CD4-positive, alpha-beta T cell treated with Interleukin-17A for 1 hour (primary cell): ENCODE measurements around the gene ANO6.

ENCODE experiments used
- DNase-seq: peaks from one replicate; pipeline ENCODE4 v3.0.0-alpha.2; 2020

The ANO6 gene

DNA sequence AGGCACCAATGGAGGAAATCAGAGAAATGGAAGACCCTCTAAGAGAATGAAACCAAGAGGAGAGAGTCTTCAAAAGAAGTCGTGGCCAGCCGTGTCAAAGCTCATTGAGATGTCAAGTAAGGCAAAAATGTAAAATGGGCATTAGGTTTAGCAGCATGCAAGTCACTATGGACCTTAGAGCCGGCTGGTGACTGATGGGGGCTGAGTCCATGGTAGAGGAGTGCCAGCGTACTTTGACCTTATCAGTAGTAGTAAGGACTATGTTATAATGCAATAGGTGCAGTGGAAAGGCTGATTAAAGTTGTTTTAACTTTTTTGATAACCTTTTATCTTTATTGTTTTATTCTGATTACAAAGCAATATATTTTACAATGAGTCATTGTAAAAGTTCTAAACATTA, 66.5 kb downstream of the ANO6 start:
- DNase-seq, result no peak

DNA sequence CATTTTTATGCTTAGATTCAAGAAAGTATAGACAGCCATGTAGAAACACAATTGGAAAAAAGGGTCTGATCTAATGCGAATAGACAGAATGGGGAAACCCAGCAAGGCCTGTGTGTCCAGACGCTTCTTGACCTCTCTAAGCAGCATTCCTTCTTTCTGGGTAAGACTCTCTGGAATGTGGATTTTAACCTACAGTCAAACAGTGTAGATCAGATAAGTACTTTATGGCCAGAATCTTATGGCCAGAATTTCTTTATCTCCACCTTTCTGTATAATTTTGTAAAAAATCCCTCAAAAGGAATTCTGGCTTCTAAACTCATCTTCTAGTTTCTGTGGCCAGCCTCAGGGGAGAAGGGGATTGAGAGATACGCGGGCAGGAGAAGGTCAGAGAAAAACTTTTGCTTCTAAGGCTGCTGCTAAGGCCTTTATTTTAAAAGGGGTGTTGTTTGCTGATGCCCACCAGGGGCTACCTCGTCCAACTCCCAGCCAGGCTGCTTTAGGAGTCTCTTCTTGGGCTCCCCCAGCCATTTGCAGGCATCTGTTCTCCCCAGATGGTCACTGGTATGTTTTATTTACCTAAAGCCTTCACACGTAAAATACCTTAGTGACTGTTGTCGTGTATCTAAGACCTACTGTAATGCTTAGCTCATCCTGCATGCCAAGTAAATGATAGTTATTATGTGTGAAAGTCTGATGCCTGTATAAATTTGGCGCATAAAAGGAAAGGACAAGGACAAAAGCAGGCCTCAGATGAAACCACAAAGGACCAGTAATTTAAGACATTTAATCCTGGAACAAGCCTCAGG, 68.4 kb downstream of the ANO6 start:
- no peak for DNase-seq

DNA sequence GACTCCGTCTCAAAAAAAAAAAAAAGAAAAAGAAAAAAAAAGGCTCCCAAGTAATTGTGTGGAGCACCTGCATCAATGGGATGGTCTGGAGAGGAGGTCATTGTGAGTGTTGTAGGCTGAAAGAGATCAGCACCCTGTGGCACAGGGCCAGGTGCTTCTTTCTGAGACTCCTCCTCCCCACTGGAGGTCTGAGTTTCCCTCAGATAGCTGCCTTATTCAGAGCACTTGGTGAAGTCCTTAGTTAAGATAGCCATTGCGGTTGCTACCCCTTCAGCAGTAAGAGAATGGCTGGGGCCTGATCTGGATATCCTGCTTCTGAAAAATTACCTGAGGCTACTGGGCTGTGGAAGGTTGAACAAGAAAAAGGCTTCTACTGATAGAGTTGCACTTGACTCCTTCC, 69.8 kb downstream of the ANO6 start:
- no peak for DNase-seq

DNA sequence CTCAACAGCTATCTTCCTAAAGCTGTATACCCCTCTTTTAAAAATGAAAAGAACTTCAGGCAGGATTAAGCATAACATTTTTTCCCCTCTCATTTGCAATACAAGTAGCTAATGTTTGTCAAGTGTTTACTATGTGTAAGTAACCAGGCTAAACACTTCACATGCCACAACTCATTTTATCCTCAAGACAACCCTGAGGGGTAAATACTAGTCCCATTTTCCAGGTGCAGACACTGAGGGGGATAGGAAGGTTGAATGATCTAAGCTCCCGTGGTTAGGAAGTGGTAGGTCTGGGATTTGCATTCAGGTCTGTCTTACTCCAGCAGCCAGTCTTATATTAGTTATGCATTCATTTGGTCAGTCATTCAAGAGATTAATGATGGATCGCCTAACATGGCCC, 70.7 kb downstream of the ANO6 start:
- DNase-seq, result no peak

DNA sequence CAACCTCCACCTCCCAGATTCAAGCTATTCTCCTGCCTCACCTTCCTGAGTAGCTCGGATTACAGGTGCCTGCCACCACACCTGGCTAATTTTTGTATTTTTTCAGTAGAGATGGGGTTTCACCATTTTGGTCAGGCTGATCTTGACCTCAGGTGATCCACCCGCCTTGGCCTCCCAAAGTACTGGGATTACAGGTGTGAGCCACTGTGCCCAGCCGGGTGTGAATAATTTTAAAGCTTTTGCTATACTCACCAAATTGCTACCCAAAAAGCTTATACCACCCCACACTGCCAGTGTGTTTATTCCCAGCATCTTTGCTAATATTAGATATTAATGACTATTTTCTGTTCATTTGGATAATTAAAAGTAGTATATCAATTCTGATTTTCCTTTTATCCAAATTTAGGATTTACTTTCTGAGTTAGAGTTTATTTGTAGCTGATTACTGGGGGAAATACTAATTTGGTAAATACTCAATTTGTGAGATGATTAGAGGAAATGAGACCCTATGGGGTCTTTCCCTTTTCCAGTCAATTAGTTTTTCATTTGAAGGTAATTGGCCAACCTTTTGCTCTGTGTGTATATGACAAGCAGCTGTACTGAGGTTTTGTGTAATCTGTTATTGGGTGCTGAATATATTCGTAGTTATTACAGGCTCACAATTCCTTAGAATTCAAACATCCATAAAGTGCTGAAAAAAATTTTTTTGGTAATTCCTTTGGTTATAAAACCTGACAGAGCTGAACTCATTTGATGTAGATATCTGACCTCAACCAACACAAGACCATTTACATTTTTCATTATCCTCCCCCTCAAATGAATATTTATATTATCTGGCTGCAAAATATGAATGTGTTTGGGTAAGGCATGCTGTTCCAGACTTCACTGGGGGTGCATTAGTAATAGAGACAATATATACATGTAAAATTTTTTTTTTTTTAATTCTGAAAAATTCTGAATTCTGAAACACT, 73.6 kb downstream of the ANO6 start:
- DNase-seq, result no peak

DNA sequence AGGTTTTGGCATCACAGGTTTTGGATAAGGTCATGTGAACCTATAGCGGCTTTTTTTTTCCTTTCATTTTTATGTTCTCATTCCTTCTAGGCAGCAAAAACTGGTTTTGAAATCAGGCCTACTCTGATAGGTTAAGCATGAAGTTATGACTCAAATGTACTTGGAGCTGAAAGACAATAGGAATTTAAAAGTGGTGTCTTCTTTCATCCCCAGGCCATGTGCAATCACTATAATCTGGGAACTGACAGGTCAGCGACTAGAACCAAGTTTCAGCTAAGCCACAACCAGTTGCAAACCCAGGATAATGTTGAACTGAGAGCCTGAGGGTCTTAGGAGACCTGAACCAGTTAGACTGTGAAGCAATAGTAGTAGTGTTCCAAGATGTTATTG, 74.3 kb downstream of the ANO6 start:
- no peak for DNase-seq

DNA sequence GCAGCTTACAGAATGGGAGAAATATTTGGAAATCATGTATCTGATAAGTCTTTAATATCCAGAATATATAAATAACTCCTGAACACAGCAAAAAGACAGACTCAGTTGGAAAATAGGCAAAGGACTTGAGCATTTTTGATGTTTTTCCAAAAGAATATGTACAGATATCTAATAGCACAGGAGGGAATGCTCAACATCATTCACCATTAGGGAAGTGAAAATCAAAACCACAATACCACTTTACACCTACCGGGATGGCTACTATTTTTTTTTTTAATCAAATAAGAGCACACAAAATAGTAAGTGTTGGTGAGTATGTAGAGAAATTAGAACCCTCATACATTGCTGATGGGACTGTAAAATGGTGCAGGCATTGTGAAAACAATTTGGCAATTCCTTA, 75.6 kb downstream of the ANO6 start:
- DNase-seq, result no peak

DNA sequence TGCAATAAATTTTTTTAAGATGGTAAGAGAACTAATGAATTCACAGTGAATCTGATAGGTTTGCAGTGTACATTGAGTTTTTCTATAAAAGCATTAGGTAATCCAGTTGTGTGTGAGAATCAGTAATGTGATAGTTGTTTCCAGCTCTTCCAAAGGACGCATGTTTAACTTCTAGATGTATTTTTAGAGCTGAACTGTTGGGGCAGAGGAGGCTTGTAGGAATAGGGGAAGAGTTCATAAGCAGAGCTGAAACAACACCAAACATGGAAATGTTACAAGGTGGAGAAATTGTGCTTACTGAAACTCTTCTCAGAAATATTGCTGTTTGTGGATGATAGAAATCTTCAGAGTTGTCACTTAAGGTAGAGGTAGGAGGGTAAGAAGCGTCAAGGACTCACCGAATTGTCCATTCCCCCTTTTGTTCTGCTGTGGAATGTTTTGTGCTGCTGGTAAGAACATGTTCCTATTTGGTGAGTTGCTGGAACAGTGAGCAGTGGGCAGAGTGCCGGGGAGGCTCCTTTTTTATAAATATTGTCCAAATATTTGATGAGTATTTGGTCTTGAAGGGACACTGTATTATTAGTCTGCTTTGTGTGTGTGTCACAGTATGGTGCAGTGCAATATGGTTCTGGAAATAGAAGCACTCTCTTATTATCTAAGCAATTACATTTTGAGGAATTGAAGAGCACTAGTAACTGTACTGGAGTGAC, 76.7 kb downstream of the ANO6 start:
- no peak for DNase-seq

DNA sequence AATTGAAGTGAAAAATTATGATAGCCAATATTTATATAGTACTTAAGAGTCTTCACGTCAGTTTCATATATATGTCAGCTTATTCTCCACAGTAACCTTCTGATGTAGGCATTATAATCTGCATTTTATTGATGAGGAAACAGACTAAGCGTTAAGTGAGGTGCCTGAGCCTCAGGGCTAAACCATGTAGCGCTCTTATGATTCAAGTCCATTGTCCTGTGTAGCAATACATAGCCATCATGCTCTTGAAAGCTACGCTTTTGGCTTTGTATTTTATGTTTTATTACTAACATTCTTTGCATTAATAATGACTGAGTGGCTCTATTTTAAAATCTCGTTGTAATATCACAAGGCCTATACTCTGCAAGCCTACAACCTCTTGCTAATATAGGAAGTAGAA, 79.0 kb downstream of the ANO6 start:
- no peak for DNase-seq

DNA sequence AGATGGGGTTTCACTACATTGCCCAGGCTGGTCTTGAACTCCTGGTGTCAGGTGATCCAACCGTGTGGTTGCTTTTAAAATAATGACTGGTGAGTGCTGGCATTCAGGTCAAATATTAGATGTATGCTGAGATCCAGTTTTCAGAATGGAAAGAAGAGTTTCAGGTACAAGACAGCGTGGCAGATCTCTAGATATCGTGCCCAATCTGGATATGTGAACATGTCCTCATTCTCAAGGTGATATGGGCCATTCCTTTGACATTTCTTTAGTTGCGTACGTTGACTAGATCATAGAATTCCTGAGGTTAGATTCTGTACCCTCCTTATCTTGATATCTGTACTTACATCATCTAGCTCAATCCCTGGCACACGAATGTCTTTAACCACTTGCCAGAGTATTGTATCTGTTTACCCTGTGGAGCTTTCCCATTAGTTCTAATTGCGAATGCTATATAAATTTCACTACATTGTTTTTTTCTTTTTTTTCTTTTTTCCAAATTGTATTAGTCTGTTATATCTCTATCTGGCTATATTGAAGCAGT, 80.2 kb downstream of the ANO6 start:
- no peak for DNase-seq

DNA sequence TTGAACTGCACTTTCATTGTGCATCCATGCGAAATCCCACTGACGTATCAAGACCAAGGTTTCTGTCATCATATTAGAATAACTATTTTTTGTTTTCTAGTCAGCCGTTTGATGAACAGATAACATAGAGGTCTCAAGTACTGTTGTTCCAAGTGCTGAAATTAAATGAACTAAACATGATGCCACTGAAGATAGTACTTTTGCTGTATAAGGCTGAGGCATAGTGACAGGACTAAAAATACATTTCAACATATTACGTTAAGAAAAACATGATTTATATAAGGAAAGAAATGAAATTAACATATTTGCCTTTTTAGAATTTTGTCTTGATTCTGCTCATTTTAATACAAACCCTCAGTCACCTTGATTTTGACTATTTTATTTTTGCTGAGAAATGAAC, 82.2 kb downstream of the ANO6 start:
- no peak for DNase-seq

DNA sequence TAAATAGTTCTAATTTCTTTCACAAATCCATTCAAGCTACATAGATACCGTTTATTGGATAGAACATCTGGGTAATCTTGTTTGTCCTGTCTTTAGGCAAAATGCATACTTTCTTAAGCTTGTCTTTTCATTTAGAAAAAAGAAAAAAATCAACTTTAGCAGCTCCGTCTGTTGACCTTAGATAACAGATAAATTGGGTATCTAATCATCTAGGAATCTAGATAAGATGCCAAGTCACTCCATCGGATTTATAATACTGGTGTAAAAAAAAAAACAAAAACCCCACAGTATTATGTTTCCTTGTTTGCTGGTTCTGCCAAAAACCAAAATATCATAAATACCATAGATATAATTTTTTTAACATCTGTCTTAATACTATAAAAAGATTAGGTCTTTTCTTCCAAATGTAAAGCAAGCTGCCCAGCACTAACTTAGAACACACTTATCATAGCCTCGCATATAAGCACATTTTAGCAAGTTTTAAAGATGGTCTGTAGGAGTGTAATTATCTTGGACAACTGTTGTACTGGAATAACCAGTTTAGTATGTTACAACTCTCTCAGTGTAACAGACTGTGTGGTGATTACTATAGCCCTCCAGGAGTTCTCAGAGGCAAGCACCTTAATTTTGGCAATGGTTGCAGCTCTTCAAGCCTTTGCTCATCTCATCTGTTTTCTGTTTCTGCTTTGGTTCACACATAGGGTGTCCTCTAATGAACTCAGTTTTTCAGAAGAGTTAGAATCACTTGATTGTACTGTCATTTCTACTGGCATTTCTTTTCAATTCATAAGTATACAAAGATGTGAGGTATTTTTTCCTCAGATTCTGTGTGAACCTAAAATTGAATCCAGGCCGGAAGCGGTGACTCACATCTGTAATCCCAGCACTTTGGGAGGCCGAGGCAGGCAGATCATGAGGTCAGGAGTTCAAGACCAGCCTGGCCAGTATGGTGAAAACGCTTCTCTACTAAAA, 83.1 kb downstream of the ANO6 start:
- no peak for DNase-seq

DNA sequence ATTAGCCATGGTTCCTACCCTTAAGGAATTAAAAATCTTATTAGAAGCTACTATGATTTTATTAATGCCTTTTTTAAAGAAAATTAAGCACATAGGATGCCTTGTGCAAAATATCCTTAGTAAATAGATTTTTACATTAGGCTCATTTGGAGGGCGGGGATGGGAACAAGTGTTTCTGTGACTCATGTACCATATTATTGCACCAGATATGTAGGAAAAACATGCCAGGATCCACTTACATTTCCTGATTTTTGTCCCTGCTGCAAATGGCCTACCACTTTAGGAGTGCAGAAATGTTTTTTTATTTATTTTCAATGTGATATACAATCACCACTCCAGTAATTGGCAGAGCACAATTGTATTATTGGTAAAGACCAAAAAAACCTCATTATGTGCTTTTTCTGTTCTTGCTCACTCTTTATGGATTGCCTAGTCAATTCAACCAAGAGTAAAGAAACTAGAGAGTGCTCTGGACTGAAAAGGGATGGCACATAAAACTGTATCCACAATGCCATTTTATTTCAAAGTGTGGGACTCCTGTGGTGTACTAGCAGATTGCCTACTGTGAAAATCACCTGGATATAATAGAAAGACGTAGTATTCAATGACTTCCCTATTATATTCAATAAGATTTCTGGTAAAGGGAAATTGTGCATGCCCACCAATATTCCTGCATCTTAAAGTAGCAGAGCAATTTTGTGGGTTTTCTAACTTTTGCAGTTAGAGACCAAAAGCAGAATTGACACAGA, 86.9 kb downstream of the ANO6 start:
- no peak for DNase-seq

DNA sequence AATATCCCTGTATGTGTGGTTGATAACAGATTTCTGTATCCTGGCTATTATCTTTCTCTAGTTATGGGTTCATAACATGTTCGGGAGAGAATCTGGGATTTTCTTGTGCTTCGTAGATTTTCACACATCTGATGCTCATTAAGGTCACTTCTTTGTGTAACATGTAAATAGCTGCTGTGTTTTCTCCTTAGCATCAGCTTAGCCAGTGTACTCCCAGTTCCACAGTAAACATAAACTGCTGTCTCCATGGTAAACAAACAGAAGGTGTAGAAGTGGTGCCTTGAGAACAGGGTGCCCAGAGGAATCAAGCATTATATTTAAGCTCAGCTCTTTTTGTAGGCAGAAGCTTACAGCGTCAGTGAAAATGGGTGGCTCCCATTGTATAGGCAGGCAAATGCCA, 88.0 kb downstream of the ANO6 start:
- DNase-seq, result no peak

DNA sequence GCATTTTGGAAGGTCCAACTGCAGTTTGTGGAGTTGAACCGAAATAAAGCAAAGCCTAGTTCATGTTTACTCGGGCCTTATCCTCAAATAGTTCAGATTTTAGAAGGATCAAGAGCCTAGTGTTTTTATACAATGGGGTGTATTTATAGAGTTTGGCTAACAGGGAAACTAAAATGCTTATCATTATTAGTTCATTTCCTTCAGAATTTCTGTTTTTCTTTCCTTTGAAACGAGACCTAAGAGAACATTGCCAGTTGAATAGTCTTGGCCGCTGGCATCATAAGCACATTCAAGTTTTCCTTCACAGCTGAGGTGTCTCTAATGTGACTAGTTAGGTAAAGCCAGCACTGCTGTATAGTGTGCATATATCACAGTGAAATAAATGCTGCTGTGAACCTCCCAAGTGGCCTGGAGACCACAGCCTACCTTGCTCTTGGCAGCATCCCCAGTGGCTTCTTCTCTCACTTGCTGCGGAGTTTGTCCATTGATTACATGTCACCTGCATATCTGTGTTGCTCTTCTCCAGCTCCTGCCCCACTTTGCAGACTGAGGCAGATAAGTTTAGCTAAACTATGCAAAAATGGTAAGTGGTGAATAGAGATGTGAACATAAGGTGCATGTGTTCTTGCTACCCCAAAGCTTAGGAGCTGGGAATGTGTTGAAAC, 88.8 kb downstream of the ANO6 start:
- DNase-seq, result no peak

DNA sequence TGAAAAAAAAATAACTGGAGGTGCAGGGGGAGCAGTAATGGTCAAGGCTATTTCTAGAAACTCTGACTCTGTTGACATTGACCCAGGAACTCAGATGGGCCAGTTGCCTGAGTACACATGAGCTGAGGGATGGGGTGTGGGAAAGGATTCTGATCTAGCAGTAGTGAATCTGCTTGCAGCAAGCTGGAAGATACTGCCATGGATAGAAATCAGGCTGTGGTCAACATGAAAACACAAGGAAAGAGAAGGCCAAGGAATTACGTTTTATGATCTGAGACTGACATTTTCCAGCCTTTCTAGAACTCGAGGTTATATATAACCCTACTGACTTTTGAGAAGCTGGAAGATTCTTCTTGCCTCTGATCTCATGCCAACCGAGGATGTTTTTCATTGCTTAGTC, 90.0 kb downstream of the ANO6 start:
- DNase-seq, result no peak

DNA sequence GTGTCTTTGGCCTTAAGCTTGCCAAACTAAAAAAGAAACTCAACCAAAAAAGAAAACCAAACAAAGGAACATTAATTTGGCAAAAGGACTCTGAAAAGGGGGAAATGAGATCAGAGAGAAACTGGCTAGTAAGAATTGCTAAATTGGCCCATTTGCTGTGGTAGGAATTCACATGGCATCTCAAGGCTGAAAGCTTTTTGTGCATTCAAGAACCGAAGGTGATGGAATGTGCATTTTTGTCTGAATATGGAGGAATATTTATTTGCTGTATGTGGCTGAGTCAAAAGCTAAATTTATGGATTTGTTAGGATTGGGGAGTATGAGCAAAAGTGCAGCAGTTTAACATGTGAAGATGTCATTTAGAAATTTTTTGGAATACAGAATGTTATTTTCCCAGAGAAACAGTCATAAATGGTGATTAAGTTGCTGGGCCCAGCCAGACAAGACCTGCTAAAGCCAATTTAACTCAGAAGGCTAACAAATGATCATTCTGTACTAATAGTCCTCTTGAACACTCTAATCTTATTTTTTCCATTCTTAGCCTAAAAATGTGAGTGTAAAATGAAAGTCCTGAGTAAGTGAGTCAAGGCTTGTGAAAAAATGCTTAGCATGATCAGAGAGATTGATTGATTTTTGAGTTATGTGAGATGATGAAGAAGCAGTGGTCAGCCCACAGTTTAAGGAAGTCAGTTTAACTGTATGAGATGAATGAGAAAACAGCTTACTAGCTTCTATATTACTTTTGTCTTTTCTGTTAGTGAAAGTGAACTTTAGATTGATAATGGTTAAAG, 94.1 kb downstream of the ANO6 start:
- no peak for DNase-seq

DNA sequence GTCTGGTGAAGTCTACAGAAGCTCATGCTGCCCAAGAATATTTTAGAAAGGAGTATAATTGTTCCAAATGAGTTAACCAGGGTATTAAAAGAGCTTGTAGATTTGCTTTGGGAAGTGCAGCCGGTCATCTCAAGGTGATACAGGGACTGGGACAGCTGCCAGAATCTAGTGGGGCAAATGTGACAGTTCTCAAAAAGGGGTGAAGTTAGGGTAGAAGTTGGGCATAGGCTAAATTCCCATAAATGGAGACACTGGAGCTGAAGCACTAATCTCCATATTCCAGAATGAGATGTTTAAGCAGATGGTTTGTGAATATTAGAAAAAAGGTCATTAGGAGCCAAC, 94.7 kb downstream of the ANO6 start:
- DNase-seq, result no peak

DNA sequence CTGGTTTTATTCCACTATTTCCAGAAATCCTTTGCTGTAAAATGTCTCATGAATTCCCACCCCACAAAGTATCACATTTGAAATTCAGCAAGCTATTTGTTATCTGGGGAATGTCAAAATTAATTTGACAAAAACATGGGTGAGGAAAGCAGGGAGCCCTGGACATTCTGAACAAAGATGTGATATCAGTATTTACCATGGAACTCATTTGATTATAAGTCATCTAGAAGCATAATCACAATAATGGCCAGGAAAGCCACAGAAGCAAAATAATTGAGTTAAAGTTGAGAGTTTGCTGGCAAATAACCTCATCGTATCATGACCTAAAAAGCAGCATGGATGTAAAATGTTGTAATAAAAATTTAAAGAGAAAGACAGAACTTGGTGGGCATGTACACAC, 96.1 kb downstream of the ANO6 start:
- no peak for DNase-seq

DNA sequence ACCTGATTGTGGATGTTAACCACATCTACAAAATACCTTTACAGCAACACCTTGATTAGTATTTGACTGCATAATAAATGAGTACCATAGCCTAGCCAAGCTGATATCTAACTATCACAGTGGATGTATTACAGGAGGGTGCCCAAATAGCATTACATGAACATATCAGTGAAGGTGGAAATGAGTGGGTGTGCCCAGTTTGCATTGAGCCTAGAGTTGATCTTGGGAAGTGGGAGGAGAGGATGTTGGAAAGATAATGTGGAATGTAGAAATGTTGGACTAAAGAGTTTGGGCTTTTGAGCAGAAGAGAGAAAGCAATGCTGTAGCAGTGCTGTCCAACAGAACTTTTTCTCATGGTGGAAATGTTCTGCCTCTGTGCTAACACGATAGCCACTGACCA, 98.9 kb downstream of the ANO6 start:
- DNase-seq, result no peak
